HG03342 (cell line): ENCODE results near the gene TECPR1.

ENCODE experiments used
- ATAC-seq: cut with Tn5 transposase; IDR thresholded peaks from one replicate; pipeline ENCODE4 v1.9.1; 2021; ENCODE audit warnings: mild to moderate bottlenecking, moderate library complexity; ENCODE audit not compliant: unreplicated experiment

The TECPR1 gene

DNA sequence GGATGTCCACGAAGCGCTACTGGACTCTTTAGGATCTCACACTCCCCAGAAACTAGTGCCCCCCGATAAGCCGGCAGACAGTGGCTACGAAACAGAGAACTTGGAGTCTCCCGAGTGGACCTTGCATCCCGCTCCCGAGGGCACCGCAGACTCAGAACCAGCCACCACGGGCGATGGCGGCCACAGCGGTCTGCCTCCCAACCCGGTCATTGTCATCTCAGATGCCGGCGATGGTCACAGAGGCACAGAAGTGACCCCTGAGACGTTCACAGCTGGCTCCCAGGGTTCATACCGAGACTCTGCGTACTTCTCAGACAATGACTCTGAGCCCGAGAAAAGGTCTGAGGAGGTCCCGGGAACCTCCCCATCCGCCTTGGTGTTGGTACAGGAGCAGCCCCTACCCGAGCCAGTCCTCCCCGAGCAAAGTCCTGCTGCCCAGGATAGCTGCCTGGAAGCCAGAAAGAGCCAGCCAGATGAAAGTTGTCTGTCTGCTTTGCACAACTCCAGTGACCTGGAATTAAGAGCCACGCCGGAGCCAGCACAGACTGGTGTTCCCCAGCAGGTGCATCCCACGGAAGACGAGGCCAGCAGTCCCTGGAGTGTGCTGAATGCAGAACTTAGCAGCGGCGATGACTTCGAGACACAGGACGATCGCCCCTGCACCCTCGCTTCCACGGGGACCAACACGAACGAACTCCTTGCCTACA, 58.4 kb downstream of the TECPR1 start:
- no peak for ATAC-seq

DNA sequence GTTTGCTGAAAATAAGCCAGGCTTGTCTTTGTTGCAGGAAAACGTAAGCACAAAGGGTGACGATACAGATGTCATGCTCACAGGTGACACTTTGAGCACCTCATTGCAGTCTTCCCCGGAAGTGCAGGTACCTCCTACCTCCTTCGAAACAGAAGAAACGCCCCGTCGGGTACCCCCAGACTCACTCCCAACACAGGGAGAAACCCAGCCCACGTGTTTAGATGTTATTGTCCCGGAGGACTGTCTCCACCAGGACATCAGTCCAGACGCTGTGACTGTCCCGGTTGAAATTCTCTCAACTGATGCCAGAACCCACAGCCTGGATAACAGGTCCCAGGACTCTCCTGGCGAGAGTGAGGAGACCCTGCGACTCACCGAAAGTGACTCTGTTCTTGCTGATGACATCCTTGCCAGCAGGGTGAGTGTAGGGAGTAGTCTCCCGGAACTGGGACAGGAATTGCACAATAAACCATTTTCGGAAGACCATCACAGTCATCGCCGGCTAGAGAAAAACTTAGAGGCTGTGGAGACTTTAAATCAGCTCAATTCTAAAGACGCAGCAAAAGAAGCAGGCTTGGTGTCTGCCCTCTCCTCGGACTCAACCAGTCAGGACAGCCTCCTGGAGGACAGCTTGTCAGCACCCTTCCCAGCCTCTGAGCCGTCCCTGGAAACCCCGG, 59.1 kb downstream of the TECPR1 start:
- no peak for ATAC-seq

DNA sequence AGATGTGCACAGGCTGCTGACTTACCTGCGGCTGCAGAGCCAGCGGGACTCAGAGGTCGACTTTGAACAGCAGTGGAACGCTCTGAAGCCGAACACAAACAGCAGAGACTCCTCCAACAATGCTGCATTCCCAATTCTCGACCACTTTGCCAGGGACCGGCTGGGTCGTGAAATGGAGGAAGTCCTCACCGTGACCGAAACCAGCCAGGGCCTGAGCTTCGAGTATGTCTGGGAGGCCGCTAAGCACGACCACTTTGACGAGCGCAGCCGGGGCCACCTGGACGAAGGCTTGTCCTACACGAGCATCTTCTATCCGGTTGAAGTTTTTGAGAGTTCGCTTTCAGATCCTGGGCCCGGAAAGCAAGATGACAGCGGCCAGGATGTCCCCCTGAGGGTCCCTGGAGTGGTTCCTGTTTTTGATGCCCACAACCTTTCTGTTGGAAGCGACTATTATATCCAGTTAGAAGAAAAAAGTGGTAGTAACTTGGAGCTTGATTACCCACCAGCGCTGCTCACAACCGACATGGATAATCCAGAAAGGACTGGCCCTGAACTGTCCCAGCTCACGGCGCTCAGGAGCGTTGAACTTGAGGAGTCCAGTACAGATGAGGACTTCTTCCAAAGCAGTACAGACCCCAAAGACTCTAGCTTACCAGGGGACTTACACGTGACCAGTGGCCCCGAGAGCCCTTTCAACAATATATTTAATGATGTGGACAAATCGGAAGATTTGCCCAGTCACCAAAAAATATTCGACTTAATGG, 60.2 kb downstream of the TECPR1 start:
- ATAC-seq = no peak

DNA sequence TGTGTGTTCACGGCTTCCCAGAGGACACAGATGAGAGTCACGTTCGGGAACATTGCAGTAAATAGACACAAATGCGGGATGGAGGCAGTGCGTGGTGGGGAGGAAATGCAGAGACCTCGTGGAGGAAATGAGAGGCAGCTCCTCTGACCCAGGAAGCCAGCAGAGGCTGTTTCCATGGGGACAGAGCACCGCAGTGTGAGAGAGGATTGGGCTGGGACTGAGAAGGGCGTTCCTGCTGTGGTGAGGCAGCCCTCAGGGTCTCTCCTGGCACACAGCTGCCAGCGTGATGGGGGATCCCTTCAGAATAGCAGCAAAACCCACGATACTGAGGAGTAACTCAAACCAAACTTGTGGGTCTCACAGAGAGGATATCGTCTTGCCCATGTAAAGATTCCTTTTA, 62.5 kb downstream of the TECPR1 start:
- no peak for ATAC-seq

DNA sequence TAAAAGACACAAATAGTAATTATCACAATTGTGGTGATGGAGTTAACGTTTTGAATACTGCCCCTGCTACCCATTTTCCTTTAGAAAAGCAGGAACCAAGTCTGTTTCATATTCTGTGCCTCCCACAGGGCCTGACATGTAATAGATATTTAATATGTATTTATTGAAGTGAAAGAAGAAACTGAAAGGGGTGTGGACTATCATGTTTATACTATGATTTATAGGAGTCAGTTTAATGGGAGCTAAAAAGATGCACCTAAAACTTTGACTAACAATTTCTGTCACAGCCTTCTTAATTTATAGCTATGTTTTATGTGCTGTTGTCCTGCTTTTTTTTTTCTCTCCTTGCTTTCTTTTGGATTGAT, 64.9 kb downstream of the TECPR1 start:
- no peak for ATAC-seq

DNA sequence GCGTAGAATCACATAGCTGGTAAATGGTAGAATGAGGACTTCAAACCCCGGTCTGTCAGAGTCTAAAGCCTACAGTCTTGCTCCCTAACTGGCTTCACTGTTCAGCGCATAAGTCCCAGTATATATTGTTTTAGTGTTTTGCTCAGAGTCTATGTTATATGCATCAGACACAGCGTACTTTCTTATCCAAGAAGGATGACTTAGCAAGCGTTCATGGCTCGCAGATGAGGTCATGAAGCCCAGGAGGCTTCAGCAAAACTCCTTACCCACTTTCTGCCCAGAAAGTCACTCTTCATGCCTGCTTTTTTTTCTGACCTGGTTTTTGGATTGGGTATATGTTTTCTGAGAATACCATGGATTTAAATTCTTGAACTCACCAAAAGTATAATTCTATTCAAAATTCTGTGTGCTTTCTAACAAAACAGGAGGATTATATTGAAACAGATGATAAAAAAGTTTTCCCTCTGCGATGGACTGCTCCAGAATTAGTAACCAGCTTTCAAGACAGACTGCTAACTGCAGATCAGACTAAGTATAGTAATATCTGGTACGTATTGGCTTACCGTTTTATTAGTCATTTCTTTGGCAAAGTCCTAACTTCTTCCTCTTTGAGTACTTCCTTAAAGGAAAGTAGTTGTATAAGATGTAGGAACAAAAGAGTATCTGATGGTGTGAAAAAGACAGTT, 65.4 kb downstream of the TECPR1 start:
- no peak for ATAC-seq

DNA sequence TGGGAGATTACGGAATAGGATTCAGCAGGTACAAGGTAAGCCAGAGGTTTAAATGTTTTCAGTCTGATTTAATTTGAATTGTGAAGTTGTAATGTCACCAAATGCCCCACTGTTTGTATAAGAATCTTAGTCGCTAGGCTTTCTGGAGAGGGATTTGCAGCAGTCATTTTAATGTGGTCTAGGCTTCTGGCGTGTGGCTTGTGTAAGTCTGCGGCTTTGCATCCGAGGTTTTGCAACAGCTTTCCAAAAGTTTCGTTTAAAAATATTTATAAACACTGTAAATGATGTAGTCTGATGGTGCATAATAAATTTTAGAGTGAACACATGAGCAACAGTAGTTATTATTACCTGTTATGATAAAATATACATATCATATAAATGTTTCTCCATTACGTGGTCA, 66.9 kb downstream of the TECPR1 start:
- ATAC-seq = no peak

DNA sequence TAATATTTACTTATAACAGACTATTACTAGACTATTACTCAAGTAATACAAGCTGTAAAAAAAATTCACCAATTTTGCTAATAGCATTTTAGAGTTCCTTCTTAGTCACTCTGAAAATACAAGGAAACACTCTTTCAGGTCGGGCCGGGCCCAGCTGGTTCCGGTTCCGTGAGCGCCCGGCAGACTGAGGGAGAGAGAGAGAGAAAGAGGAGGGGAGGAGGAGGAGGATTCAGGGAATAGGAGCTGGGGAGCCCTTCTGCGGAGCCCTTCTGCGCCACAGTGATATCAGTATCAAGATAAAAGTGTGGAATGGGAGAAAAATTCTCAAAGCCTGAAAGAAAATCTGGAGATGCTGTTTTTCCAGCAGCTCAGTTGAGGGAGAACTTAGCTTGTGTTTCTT, 71.3 kb downstream of the TECPR1 start:
- no peak for ATAC-seq

DNA sequence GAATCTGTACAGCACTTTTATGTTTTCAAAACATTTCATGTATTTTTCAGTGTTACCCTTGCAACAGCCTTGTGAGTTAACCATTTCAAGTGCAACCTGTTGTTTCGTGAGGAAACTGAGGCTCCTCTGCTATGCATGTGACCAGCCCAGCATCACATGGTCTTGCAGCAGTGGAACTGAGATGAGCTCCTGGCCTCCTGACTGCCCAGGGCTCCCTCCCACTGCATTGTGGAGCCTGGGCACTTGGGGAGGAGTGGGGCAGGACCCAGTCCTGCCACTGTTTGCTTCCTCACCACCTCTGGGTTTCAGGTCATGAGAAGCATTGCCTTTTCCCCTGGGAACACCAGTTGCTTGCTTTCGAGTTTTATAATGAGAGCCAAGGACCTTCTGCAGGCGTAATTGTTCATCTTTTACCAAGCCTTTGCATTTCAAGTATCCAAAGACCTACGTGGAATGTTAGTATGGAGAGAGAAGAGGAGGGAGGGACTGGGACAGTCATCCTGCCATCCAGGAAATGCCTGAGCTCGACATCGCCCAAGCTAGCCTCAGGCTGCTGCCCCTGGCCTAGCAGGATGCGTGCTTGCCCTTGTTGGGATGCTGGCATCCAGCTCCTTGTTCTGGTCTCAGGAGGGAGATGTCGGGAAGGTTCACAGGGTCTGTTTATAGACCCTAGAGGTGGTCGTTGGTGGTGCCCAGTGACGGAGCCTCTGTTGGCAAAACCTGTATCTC, 73.1 kb downstream of the TECPR1 start:
- no peak for ATAC-seq

DNA sequence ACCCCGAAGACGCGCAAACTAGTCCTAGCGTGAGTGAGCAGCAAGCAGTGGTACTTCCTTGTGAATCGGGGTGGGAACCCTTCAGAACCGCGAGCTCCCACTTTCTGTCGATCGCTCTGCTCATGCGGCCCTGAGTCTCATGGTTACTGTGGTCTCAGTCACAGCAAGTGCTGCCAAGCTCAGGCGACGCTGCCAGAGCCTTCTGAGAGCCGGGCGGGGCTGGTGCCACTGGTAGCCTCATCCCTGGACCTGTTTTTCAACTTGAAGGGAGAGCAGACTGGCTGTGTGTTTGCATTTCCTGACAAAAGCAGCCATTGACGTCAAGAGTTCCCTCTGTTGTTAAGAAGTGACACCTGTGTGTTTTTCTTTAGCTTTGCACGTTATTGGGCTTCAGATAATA, 73.7 kb downstream of the TECPR1 start:
- ATAC-seq = no peak

DNA sequence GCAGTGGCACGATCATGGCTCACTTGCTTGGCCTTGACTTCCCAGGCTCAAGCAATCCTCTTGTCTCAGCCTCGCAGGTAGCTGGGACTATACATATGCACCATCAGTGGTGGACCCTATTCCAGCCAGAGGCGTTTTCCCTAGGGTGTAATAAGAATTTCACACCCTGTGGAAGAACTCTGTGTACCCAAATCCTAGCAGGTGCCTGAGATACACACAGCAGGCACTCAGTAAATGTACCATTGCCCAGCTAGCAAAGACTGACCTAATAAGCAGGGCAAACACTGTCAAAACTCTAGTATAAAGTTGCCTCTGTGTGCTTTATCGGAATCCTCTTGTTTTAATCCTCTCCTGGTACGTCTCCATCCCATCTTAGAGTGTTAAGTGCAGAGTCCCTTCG, 74.5 kb downstream of the TECPR1 start:
- no peak for ATAC-seq

DNA sequence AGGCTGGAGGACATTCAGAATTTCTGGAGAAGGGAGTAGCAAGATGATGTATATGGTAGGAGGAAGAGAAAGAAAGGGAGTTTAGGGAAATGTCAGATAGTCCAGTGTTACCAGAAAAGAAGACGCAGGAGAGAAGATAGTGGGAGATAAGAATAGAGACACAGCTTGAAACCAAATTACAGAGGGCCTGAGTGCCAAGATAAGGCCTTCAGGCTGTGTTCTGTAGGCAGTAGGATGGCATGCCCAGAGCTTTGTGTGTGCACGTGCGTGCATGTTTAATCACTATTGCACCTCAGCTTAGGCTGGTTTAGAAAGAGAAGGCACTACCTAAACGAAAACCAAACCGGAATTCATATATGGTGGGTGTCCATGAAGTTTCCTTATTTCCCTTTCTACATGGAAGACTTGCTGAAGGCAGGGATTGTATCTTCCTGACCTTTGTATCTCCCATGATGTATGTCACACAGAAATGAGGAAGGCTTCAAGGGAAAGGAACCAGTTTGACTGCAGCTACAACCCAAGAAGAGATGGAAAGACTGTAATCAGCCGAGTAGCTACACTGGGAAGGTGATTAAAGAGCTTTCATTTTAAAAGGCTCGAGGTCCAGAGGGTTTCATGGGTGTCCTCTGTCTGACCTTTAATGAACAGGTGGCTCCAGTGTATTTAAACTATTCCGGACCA, 76.6 kb downstream of the TECPR1 start:
- no peak for ATAC-seq

DNA sequence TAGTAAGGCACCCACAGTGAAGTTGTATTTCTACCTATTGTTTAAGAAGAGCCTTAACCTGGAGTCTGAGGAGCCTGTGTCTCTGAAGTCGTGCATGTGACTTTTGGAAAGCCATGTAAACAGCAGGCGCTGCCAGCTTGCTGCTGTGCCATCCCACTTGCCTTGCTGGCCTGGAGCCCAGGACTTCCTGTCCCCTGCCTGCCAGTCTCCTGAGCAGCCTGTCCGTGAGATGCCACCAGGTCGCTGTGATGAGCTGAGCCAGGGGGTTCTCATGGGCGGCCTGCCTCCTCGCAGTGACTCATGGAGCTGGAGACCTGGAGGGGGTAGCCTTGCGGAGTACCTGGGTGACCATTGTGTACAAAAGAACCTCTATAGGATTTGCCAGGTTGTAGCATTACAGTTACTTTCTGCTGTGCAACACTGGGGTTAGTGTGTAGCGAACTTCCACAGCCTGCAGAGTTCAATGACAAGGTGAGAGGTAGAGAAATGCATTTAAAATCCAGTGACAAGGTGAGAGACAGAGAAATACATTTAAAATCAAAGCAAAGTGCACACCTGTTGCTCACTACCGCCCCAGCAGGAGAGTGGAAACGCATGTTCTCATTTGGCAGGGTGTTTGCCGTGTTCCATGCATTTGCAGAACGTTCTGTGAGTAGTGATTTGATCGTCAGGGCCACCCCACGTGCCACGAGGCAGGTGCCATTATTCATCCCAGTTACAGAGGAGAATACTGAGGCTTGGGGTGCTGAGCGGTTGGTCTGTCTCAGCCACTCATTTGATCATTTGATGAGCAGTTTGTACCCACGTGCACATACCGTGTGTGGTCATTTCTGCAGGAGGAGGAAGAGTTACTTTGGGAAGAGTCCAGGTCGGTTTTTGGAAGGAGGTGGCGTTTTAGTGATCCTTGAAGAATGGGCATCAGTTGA, 77.4 kb downstream of the TECPR1 start:
- ATAC-seq = no peak

DNA sequence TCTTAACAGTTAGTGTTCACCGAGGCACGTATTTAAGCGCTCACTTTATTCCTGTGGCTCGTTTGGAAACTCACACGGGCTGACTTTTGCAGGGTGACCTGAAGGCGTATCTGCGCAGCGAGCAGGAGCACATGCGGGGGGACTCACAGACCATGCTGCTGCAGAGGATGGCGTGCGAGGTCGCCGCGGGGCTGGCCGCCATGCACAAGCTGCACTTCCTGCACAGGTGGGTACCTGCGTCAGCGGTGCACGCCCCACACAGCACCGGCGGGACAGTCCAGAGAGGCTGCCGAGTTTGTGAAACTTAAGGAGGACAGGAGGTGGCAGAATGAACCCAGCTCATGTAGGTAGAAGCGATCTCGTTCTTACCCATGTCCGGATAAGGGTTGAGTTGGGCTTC, 80.6 kb downstream of the TECPR1 start:
- no peak for ATAC-seq

DNA sequence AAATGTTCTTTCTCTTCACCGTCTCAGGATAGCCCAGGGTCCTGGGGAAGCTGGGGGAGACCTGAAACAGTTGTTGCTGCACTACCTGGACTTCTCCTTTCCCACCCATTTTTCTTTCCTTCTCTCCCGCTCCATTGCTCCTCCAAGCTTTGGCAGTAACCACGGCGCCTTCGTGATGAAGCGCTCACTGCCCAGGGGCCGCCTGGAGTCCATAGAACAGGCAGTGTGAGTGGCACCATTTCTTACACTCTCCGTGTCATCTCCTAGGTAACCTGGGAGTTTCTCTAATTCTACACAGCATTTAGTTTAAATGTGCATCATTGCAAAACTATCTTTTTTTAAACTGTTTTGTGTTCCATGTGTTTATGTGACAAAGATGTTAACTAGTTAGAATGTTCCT, 81.1 kb downstream of the TECPR1 start:
- no peak for ATAC-seq

DNA sequence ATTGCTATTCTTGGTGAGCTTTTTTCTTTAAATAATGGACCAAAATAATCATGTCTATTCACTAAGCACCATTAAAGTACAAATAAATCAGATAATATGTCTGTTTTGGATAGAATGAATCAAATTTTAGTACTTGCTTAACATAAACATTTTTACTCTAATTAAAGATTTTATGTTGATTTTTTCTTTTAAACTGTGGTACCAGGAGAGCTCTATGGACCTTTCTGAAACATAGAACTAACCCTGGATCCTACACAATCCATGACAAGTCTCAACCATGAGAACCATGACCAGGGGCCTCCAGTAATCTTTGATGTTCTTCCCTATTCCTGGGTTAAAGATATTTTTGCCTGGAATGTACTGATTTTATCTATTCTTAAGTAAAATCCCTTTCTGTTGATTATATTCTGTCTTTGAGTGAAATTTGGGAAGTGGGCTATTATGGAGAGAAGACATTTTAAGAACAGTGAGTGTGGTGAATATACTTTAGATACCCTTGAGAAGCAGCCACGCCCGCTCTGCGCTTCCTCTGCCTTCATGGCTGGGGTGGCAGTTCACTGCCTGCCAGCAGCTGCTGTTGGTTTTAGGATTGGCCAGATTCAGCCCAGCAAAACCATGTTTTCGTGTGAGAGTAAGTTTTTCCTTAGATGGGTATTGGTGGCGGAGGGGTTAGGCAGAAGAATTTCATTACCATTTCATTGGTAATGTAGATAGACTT, 83.0 kb downstream of the TECPR1 start:
- ATAC-seq = no peak

DNA sequence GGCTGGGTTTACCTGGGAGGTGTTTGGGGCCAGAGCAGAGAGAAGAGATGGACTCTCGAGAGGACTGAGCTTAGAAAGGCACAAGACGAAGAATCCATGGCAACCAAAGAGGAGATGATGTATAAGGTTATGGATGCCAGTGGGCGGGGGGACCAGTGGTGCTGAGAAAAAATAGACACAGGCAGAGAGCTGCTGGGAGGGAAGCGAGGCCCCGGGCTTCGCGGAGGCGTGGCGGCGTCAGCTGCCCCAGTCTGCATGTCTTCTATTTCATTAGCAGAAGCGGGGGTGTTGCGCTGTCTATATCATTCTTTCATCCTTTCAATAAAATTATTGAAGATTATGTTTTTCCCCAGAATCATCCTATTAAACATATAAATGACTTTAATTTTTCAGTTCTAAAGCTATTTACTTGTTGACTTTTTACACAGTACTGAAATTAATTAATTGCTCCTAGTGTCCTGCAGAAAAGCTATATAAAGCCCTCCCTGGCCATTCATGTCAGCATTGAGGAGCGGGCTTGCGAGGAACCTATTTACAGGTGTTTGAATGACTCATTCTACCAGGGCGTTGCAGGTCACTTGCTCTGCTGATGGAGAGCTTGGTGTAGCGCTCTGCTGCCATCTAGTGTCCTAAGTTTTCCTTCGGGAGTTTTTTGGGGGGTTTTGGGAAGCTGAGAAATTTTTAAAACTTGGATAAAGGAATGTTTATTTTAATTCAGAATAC, 83.7 kb downstream of the TECPR1 start:
- ATAC-seq = no peak

DNA sequence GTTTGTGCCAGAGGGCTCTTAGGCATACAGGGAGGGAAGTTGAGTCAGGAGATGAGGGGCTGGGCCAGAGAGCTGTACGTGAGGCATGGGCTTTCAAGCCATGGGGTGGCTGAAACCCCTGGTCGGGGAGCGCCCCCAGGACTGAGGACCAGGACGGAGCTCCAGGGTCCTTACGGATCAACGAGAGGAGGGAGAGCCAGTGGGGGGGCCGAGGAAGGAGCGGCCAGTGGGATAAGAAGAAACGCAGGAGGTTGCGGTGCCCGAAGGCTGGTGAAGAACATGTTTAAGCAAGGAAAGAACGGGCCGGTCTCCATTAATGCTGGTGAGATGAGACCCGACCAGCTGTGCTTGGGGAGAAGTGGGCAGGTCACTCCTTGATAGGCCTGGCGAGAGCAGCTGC, 84.4 kb downstream of the TECPR1 start:
- ATAC-seq = no peak
